T-helper 1 cell treated with Interleukin-12 subunit alpha and Interleukin-12 subunit beta and Interleukin-4 antibody, amounts not matched to agents 30 ng/mL and 1 ng/mL, for 36 hours (primary cell): ENCODE data around the gene EGFR. TPM values are rescaled to one million over a fixed set of nuclear protein-coding genes. Genes with fewer than 3 reads are reported as not detected.

ENCODE experiments used
- intact Hi-C: fragments of 100-400 bp; cut with micrococcal nuclease; formaldehyde crosslinking; loops from one replicate; pipeline ENCODE4 v1.15.1; 2024
- total RNA-seq: library from RNA; stranded (reverse); gene quantifications from 2 replicates; pipeline ENCODE4 v1.2.3, GENCODE V29; 2022

The EGFR gene
- total RNA-seq, 1 donor from 2014 or later = not detected

- intact Hi-C loops = loop anchor here (10.0 kb wide), 1 partner anchor 176 kb away; no protein-coding TSS in a partner anchor
Observed at GRCh38 chr7:55078465-55079372, 59.9 kb downstream of the EGFR start.

- intact Hi-C loops = loop anchor here (10.0 kb wide), 1 partner anchor 175 kb away; no protein-coding TSS in a partner anchor
Observed at GRCh38 chr7:55080000-55080623, 61.3 kb downstream of the EGFR start.

DNA sequence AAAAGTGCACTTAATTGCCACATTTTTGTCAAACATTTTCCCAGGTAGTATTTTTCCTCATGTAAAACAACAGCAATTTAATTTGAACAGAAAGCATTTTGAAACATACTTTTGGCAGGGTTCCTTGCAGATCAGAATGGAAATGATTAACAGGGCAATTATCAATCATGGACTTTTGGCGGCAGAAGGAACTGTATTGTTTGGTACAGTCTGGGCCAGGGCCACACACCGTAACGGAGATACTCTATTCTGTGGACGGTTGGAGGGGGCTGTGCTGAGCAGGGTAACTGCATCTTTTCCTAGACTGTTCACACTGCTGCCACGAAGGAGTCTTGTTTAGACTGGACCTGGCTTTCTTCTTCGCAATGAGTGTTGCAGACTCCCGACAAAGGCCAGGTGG is 62.3 kb downstream of the EGFR start:
- intact Hi-C loops = no loop called here

DNA sequence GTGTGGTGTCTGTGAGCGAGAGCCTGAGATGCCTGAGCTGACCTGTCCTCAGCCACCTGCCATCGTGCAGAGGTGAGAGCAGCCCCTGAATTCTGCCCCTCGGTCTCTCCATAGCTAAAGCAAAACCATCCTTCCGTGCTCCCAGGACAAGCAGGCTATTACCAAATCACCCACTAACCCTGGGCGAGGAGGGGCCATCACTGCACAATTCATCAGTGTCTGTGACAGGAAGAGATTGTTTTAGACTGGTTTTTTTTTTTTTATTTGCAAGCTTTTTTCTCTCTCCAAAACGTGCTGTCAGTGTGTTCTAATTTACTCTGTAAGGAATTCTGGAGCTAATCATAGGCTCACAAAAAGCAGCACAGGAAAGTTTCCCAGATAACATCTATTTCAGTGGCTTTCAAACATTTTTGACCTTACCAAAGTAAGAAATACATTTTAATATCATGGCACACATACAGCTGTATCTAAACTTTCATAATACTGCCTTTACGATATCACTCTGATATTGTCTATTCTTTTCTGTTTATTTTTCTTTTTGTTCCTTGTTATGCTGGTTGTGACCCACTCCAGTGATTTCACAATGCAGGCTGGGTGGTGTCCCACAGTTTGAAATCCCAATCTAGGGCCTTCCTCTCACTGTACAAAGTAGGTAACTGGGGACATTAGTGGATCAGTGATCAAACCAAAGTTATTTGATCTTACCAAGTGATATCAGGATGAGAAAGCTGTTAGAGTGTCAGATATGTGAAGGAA is 62.8 kb downstream of the EGFR start:
- intact Hi-C loops = no loop called here

- intact Hi-C loops = no loop called here
Observed at GRCh38 chr7:55082228-55082603, 63.4 kb downstream of the EGFR start.

GRCh38 chr7:55083206-55083605 is 64.4 kb downstream of the EGFR start:
- intact Hi-C loops = no loop called here

DNA sequence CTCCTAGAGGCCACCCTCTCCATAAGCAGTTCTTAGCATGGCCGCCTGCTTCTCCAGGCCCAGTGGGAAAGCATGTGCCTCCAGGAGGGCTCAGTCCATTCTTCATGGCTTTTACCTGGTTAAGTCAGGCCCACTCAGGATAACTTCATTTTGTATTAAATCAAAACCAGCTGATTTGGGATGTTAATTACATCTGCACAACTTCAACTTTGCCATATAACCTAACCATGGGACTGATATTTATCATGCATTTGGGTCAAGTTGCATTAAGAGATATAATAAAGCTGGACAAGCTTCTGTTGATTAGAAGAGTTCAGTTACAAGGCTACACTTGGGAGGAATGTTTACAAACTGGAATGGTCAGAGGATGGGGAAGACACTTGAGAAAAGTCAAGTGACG is 65.5 kb downstream of the EGFR start:
- intact Hi-C loops = no loop called here

DNA sequence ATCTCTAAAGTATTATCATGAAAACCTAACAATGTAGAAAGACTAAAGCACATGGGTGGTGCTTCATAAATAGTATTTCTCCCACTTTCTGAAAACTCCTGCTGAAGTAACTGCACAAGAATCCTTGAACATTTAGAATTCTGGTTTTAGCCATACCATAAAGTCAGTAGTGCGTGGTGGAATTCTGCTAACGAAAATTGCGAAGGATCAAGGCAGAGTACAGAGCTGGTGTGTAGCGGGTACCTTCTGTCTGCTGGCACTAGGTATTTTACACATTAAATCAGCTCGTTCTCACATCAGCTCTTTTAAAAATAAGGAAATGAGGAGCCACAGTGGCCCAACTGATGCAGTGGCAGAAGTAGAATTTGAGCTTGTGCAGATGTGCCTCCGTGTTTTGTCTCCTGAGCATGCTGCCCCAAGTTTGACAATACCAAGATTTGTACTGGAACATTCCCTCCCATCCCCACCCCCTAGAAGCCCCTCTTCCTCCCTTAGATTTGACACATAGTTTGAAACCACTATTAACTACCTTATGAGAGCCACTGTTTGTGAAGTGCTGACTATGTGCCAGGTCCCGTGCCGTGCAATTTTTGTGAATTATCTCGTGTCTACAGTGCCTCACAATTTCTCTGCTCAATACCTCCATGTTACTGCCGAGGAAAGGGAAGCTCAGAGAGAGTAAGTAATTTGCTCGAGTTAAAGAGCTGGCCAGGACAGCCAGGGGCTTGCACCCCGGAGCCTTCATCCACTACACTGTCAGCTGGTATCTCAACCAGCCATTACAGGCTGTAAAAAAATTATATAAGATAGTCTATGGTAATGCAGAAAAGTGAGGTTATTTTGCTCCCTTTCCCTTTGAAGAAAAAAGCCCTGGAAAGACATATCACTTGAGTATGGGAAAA is 66.9 kb downstream of the EGFR start:
- intact Hi-C loops = no loop called here

- intact Hi-C loops = no loop called here
Observed at GRCh38 chr7:55086413-55087201, 67.8 kb downstream of the EGFR start.

DNA sequence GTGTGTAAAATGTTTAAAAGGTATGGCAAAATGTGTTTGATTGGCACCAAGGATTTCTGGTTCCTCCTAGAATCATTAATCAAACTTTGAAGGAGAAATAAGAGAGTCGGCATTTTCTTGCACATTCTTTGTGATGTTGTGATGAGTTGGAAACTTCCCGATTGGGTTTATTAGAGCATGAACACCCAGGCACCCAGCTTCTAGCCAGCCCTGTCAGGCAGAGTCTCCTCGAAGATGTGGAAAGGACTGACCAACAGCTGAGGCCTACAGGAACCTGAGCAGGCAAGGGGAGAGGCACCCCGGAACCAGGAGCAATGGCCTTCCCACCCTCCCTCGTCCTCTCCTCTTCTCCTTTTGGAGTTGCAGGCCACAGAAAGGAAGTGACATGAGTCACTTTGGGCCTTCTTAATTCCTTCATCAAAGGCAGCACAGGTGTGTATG is 68.7 kb downstream of the EGFR start:
- intact Hi-C loops = no loop called here

GRCh38 chr7:55088107-55088506 is 69.3 kb downstream of the EGFR start:
- intact Hi-C loops = no loop called here

GRCh38 chr7:55088620-55089019 is 69.8 kb downstream of the EGFR start:
- intact Hi-C loops = no loop called here

DNA sequence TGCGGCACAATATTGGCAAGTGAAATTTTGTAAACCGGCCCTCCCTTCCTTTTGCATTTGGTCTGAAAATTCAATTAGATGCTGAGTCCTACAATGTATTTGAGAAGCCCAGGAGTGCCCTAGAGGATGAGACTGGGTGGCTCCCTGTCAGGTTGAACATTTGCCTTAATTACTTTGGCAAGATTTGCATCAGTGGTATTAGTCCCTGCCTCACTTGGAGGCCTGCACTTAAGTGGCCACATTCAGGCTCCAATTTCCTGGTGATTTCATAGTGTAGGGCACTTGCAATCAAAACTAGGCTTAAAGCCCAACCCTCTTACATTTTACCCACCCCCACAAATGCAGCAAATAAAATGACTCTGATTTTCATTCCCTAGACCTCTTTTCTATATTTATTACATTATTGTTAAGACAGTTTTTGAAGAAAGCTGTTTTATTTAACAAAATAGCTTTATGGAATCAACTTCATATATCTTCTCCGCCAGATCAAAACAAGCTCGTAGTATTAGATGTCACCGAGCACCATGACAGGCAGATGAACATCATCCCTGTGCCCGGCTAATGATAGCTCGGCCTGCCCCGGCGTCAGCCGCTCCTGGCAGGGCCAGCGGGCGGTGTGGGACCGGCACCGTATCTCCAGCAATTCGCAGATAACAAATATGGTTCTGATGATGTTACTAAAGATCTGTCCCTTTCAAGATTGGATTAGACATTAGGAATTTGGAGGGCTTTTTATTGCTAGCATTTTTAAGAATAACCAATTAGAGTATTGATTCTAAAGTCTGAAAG is 73.6 kb downstream of the EGFR start:
- intact Hi-C loops = no loop called here

GRCh38 chr7:55092975-55093373 is 74.2 kb downstream of the EGFR start:
- intact Hi-C loops = no loop called here

GRCh38 chr7:55093674-55094073 is 74.9 kb downstream of the EGFR start:
- intact Hi-C loops = no loop called here

DNA sequence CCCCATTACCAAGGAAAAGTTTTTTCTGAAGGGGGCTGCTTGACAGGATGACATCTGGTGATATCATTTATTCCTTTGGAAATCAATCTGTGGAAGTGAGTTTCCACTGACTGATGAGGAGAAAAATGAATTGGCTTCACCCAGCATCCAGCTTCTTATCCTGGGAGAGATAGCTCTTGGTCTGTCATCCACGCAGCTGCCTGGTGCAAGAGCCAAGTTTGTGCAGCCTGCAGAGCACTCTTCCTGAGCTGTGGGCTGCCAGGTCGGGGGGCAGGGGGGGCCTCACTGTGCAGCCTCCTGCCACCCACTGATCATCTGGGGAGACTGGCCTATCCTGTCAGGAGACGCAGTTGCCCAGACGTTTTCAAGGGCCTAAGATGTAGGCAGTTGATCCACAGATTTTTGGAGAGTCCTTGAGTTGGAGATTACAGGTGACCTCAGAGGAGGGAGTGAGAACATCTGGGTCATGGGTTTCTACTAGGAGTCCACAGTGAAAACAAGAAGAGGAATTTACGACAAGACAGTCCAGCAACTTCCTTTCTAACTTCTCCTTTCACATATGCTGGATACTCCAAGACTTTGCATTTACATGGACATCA is 75.4 kb downstream of the EGFR start:
- intact Hi-C loops = no loop called here

DNA sequence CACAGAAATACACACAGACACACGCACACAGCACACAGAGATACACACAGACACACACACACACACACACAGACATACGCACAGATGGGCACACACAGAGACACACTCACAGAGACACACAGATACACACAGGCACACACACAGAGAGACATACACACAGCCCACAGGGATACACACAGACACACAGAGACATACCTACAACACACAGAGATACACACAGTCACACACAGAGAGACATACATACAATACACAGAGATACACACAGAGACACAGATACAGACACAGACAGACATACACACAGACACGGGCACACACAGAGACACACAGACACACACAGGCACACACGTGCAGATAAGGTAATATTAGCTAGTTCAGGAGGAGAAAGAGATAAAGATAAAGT is 76.9 kb downstream of the EGFR start:
- intact Hi-C loops = no loop called here

DNA sequence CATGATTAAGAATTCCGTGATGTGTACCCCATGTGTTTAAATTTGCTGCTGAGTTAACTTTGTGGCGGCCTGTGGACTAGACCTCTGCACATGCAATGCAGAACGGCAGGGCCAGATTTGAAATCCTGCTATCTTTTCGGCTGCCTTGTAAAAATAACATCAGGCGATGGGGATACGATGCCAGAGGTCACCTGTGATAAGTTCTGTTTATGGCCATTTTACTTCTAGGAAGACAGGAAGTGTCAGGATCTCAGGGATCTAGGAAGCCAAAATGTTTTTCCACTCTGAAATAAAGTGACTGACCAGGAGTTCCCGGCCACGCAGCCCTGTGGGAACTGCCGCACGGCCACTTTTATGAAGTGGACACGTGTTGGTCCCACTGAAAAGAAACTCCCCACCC is 77.5 kb downstream of the EGFR start:
- intact Hi-C loops = no loop called here

GRCh38 chr7:55097100-55097499 is 78.3 kb downstream of the EGFR start:
- intact Hi-C loops = no loop called here
